Mucosa of gallbladder (tissue), 1 donor: ENCODE results near the gene ZFP91. TPM values are rescaled to one million over a fixed set of nuclear protein-coding genes. Genes with fewer than 3 reads are reported as not detected.

Experiments
- DNase-seq: peaks from one replicate; pipeline ENCODE4 v3.0.0-alpha.2; 2020; ENCODE audit warnings: low spot score
- total RNA-seq: library from RNA; stranded (reverse); gene quantifications from one replicate; pipeline ENCODE4 v1.2.1, GENCODE V29; 2021
- donor health status: DM: no; HTN: no; CAD: no.

ZFP91 gene
- total RNA-seq, 1 donor from 2014 or later = 46.9 TPM

DNA sequence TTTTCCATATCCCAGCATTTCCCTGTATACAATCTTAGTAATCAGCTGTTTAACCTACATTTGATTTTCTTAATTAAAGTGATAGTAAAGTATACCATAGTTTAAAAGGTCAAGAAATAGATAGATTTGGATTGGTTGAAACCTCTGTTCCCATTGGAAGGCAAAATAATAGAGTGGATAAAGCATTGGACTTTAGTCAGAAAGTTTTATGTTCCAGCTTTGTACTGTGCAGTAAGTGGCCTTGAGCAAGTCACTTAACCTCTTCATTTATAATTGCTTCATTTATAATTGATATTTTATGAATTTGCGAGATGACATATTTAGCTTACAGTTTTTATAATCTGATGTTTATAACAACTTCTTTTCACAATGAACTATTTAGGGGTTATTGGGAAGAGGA, 3.6 kb downstream of the ZFP91 start:
- no peak for DNase-seq

DNA sequence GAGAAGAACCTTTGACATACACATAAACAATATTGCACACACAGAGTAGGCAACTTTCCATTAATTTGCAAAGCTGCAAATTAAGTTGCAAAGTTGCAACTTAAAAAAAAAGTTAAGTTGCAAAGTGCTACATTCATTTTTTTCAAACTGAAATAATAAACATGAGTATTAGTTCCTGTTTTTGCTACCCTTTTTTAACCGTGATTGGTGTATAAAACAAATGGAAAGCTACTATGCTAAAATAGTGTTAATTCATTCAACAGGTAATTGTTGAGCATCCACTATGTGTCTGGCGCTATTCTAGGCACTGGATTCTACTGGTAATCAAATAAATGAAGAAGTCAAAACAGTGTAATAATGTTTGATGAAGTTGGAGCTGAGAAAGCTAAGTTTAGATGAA, 8.1 kb downstream of the ZFP91 start:
- DNase-seq = no peak

DNA sequence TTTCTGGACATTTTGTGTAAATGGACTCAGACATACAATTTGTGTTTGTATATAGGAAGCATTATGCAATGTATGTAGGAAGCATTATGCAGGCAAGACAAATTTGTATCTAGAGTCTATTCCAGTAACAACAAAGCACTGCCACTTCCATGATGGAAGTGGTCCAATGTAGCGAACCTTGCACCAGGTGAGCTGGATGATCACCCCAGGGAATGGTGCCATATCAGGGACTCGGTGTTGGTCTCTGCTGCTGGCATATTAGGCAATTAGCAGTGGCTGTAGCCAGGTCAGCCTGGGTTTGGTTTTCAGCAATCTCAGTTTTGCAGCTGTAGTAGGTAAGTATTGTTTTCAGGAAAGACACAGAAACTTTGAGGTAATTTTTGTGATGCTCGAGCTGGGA, 12.8 kb downstream of the ZFP91 start:
- no peak for DNase-seq

DNA sequence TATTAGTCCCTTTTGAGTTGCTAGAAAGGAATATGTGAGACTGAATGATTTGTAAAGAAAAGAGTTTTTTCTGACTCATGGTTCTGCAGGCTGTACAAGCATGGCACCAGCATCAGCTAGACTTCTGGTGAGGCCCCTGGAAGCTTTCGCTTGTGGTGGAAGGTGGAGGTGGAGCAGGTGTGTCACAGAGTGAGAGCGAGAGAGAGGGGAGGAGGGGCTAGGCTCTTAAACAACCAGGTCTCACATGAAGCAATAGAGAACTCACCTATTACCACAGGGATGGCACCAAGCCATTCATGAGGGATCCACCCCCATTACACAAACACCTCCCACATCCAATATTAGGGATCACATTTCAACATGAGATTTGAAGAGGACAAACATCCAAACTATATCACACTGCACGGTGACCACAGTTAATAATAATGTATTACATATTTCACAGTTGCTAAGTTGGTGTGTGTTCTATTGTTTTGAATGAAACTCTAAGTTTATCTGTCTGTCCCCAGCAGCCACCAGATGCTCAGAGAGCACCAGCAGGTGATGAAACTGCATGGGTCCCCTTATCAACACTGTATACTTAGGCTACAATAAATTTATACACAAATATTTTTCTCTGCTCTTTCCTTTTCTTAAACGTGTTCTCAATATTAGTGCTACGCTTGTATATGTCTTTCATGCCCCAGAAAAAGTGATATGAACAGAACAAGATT, 14.1 kb downstream of the ZFP91 start:
- DNase-seq = no peak

DNA sequence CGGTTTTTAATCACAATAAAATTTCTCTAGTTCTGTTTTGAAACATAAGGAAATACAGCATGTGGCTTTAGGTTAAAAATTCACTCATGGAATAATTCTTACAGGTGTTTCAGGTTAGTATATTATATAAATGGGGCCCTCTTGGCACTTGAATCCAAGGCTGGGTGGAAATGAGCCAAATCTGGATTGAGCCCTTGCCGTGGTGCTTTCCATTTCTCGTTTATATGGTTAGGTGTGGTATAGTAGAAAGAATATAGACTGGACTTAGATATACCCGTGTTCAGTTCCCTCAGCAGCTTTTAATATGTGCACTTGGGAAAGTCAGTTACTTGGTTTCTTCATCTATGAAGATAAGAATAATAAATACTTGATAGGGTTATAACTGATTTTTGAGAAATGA, 16.0 kb downstream of the ZFP91 start:
- DNase-seq = no peak

DNA sequence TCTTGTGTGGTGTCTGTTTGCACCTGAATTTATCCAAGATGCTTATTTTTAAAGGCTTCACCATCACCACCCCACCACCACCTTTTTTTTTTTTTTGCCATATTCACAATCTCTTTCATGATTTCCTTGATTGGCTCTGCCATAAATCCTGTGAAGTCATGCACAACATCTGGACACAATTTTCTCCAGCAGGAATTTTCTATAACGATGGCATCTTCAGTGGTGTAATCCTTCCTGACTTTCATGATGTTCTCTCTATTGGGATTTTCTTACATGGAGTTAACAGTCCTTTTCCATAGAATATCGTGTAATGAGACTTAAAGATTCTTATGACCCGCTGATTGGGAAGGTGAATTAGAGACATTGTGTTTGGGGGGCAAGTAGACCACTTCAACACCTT, 17.8 kb downstream of the ZFP91 start:
- DNase-seq = no peak

DNA sequence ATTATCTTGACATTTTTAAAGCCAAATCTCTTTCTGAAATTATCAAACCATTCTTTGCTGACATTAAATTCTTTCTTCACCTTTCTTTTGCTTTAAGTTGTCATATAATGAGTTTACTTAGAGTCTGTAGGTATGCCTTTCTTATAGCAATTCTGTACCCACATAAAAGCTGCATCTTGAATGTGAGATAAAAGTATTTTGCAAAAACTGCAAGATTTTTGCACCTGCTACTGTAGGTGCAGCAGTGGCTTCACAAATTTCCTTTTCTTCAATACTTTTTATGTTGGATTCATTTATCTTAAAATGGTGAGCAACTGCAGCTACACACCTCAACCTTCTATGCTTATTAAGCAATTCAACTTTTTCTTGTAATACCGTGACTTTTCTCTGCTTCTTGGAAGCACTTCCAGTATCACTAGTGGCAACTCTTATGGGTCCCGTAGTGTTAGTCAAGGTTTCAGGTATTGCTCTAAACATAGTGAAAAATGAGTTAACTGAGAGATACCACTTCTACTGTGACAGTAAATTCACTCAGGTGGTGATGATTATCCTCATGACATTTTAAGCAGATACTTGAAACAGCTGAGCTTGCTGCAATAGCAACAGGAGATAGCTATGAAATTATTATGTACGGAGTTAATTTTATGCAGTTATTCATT, 18.8 kb downstream of the ZFP91 start:
- DNase-seq = no peak

DNA sequence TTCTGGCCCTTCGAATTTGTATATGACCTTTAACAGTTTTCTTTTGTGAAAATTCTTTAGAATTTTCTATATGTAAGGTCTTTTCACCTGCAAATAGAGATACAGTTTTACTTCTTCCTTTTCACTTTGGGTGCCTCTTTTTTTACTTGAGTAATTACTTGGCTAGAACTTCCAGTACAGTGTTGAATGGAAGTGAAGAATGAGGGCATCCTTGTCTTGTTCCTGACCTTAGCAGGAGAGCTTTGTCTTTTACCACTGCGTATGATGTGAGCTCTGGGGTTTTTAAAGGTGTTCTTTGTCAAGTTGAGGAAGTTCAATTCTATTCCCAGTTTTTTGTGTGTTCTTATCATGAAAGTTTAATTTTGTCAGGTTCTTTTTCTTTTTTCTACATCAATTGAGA, 21.6 kb downstream of the ZFP91 start:
- no peak for DNase-seq

DNA sequence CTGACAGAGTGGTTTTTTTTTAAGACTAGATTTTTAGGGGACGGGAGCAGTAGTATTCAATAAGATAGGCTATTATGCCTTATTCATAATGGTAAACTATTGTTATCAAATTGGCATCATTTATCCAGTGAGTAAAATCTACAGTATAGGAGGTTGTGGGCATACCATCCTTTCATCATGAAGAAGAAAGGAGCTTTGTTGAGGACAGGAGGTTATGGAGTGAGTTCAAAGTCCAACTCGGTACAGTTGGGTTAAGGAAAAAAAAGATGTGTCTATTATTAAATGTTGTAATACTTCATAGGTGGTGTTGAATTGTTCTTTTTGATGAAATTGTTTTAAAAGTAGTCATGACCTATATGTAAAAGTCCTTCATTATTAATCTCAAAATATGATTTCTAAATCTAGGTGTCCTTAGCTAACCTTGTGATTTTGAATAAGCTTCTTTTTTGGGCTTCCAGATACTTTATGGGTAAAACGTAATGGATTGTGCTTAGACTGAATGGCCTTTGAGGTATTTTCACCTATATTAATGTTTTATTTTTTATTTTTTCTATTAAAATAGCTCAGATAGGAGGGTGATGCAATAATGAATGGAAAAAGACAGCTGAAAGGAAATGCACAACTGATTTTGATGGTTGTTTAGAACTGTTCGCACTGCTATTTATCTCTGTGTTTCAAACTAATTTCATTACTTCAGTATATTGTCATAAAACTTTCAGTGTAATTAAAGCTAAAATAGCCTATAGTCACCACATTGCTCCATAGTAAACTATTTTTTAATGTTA, 28.3 kb downstream of the ZFP91 start:
- no peak for DNase-seq

DNA sequence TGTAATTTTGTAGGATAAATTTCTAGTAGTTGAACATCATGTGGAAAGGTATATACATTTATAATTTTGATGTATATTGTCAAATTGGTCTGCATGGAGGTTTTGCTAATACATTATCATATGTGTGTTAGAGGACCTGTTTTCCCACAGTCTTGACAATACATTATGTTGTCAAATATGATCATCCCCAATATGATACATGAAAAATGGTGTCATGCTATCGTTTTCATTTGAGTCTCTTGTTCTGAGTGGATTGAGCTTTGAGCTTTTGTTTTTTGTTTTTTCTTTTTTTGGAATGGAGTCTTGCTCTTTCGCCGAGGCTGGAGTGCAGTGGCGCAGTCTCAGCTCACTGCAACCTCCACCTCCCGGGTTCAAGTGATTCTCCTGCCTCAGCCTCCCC, 29.5 kb downstream of the ZFP91 start:
- no peak for DNase-seq

DNA sequence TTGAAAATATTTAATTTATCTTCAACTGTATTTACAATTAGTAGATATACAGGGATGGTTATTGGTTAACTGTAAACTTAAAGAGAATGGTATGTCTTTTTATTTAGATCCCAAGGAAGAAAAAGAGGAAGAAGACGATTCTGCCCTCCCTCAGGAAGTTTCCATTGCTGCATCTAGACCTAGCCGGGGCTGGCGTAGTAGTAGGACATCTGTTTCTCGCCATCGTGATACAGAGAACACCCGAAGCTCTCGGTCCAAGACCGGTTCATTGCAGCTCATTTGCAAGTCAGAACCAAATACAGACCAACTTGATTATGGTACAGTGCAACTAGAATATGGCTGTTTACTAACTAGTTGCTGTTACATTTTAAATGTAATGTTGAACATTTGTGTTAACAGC, 30.9 kb downstream of the ZFP91 start:
- DNase-seq = no peak

DNA sequence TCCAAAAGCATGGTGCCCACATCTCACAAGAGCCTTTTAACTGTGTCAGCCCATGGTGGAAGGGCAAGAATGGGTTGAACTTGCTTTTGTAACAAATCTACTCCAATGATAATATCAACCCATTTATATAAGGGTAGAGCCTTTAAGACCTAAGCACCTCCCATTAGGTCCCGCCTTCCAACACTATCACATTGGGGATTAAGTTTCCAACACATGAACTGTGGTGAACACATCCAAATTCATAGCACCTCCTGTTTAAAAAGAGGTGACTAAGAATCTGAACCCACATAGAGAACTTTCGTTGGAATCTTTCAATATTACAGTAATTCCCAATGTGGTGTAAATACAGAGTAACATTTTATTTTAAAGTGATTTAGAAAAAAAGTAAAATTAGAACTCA, 34.4 kb downstream of the ZFP91 start:
- no peak for DNase-seq

DNA sequence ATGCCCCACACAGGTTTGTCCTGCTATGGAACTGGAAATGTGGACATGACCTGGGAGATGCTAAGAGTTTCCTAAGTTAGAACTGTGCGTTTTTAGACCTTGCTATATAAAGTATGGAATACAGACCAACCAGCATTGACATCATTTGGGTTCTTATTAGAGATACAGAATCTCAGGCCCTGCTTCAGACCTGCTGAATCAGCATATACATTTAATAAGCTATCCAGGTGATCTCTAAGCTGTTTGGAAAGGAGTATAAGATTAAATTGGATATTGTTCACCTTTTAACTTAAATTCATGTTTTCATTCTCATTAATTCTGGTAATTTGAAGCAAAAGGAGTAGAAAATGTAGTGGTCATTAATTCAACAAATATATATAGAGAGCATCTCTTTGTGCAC, 36.7 kb downstream of the ZFP91 start:
- no peak for DNase-seq

DNA sequence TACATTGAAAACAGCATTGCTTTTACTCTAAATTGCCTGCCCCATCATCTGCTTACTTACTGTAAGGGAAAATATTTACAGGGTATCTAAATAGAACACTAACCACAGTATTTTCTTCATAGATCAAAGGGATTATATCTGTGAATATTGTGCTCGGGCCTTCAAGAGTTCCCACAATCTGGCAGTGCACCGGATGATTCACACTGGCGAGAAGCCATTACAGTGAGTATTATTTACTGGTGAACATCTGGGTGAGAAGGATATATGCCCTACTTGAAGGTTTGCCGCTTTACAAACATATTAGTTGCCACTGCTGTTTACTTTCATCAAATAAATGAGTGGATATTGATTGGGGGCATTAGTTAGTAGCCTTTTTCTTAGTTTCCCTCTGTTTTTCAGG, 37.7 kb downstream of the ZFP91 start:
- peak; percentile 41 for DNase-seq

DNA sequence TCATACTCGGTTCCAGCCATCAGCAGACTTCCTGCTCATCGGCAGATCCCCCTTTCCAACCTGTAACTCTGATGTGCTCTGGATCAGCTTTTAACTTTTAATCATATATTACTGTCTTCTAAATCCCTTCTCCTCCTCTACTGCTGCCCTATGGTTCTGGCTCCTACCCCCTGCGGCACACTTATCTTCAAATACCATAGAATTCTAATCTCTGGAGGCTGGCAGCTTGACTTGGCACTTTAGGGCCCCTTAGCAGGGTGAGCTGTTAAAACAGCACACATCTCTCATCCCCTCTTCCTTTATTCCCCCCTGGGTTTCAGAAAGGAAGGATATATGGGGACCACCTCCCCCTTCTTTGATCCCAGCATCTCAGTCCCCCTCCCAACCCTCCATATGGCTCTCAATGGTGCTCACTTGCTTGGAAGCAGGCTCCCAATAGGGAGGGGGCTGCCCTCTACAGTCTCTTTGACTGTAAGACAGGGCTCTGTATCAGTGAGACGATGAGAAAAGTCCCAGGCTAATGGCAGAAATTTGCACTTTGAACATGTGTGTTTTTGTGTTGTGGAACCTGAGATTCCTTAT, 39.2 kb downstream of the ZFP91 start:
- DNase-seq = no peak

DNA sequence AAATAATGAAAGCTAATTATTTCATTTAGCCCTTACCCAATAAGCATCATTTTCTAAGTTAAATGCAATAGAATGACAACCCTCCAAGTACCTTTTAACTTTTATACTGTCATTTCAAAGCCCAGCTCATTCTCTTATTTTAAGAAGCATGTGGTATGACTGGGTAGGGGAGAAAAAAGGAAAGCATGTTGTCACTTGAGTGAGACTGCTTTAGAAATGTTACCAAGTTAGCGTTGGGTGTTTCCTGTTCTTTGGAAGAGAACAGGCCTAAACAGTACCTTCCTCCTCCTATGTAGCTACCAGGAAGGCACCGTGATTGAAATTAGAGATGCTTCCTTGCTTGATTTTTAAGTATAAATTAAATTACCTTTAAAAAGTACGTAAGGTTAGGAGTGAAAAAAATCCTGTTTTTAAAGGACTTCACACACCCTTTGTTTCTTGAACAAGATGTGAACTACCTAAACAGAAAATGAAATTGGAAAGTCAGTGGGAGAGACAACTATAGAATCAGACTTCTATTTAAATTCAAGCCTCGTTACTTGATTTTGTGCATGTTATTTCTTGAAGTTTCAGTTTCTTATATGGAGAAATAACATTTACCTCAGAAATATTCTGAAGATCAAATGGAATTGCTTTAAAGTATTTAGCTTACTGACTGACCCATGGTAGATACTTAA, 42.9 kb downstream of the ZFP91 start:
- no peak for DNase-seq

DNA sequence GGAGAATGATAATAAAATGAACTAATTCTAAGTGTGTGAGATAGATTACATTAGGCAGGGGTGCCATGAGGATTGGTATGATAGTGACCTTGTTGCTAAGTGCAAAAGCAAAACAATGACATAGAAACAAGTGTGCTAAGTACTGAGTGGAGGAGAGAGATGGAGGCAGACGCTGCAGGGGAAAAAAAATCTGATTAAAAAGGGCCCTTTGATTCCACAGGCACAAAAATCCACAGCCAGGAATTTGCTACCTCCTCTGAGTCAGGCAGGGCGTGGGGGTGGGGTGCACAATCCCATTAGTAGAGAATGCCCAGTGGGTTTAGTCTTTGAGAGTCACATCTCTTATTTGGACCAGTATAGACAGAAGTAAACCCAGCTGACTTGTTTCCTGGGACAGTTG, 43.5 kb downstream of the ZFP91 start, which contains the start of gene CNTF:
TSS of gene CNTF (plus strand) at position 322 of the 400 bp plus-strand sequence. CDS start 88 bp downstream, outside the sequence.
- DNase-seq = no peak

DNA sequence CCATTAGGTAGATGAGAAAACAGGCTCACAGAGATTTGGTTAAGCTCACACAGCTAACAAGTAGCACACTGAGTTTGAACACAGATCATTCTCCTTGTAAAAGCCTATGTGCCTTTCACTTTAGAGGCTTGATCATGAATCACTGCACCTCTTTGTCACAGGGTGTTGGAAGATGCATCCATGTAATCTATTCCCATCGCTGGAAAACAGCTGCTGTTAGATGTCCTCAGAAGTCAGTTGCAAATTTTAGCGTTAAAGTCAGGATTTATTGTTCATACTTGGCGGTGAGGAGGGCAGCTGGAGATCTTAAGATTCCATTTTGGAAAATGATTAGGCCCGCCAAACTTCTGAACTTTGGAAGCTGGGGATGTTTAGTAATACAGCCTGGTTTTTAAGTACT, 46.2 kb downstream of the ZFP91 start:
- DNase-seq = no peak

DNA sequence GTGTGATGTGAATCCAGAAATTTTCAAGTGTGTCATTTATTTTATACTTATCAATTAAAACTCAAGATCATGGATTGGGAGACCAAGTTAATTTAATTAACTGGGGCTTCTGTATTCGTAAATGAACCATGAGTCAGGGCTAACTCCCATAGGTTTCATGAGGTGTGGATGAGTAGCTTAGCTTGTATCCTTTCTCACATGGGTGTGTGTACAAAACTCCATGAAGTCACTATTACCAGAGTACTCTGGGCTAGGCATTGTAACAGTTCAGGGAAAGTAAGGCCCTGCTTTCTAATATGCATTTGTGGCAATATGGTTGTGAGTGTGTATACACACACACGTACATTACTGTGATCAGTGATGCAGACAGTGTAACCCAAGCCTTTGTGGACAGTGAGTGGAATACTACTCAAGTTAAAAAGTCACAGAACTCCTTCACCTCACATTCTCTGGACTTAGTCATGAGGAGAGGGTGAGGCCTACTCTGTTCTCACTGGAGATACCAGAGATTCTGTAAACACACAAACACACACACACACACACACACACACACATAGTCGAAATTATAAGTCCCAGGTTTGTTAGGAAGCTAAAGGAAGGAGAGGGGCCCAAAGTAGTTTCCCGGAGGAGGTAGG, 47.1 kb downstream of the ZFP91 start:
- no peak for DNase-seq

DNA sequence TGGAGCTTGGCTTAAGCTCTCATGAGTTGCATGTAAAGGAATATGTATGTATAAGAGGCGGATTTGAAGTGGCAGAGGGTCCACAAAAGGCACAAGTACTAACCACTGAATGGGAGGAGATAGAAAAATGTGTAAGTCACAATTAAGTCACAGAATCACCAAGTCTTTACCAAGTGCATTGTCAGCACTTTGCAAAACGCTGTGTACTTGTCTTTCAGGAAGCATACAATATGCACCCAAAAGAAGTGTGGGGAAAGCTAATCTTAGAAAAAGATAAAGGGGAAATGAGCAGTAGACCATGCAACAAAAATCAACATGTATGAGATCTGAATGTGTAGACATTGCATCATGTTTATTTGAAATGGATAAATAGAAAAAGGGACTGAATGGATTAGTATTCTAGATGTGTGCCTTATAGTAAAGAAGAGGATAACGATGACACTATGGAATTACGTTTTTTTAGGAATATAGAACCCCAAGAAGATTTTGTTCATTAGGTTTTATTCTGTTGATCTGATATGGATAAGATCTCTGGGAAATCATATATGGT, 48.1 kb downstream of the ZFP91 start:
- DNase-seq = no peak

DNA sequence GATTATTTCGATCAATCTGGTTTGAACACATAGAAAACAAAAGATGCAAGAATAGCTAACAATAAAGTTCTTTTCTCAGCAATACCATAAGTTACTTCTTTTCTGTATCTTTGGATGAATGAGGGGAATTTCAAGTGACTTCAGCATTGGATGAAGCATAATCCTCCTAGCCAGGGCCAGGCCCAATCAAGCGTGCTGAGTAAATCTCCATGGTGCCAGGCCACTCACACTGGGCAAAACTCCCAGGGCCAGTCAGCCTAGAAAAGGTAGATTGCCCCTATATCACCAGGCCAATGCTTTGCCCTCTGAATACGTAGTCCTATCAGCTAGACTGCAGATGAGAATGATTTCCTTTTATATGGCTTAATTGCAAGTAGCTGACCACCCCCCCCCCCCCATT, 49.6 kb downstream of the ZFP91 start:
- no peak for DNase-seq
